Astrocyte (in vitro differentiated cells and primary cell): ENCODE measurements around the gene CARD8.

ENCODE experiments used
- CTCF ChIP-seq: IDR thresholded peaks from 2 replicates; pipeline ENCODE4 v1.5.1; 2011; ENCODE audit warnings: low read depth, mild to moderate bottlenecking, inconsistent platforms, low read length, moderate library complexity; ENCODE audit not compliant: insufficient read depth
- EZH2 ChIP-seq: IDR thresholded peaks from 2 replicates; pipeline ENCODE4 v1.6.1; 2012; ENCODE audit warnings: mild to moderate bottlenecking, low read length, inconsistent platforms; ENCODE audit not compliant: insufficient read depth

DNA sequence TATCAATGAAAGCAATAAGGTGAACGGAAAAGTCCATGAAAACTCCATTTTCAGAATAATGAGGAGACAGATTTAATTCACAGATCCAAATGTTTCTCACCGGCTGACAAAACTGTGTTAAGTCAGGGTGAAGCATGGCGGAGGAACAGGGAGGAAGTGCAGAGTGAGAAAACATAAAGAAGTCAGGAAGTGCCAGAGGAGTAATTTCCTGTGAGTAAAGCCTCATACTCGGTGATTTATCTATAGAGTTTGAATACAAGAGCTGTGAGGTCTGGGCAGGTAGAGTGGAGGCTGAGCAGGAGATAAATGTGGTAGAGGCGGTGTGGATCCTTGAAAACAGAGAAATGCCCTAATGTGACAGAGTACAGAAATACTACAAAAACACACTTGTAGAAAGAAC lies 11.4 kb downstream of the CARD8 start:
- TF ChIP-seq CTCF (no peak), EZH2 (no peak)
